B cell (primary cell): ENCODE results near the gene MAVS. TPM values are rescaled to one million over a fixed set of nuclear protein-coding genes. Genes with fewer than 3 reads are reported as not detected.

Experiments
- ATAC-seq: fragments of 200-7000 bp; cut with Tn5 transposase; one replicate; pipeline ENCODE4 v1.10.0; 2021; ENCODE audit warnings: low read depth, mild to moderate bottlenecking, moderate number of reproducible peaks, moderate library complexity
- CTCF ChIA-PET: fragments of 350-600 bp; sonication (Branson Sonifier 250); formaldehyde crosslinking; loops from one replicate; lab custom pipeline; 2021; ENCODE audit warnings: antibody characterized with exemption, inconsistent platforms; lab: Charles Lee
- POLR2A ChIA-PET: fragments of 350-600 bp; sonication (Branson Sonifier 250); formaldehyde crosslinking; loops from one replicate; lab custom pipeline; 2021; ENCODE audit warnings: antibody characterized with exemption; lab: Charles Lee
- DNase-seq: peaks from one replicate; pipeline ENCODE4 v3.0.0; 2013
- H2AFZ ChIP-seq: 2 replicates; pipeline ENCODE4 v1.6.1; 2012; ENCODE audit warnings: mild to moderate bottlenecking, low read depth, low read length; ENCODE audit not compliant: insufficient read depth, poor library complexity, severe bottlenecking
- H3K27ac ChIP-seq, 2 donors: 1 replicate in 1 of 2; 2 replicates in 1 of 2; pipeline ENCODE4 v1.5.1; 2012 to 2013; ENCODE audit warnings: low read length in 2 of 2, mild to moderate bottlenecking in 2 of 2, moderate library complexity in 1 of 2
- H3K27me3 ChIP-seq, 4 experiments: fragments of 200-600 bp in 1 of 4; sonication (generic) in 1 of 4; replicated peaks in 1 of 4; 1 replicate in 2 of 4; 2 replicates in 2 of 4; pipeline versions ENCODE4 v1.6.1 to v1.7.0; 2013 to 2016; ENCODE audit warnings: low read length in 3 of 4, mild to moderate bottlenecking in 2 of 4, mixed read lengths in 1 of 4, moderate library complexity in 1 of 4; ENCODE audit not compliant: insufficient read depth in 4 of 4, control insufficient read depth in 3 of 4; ENCODE audit errors: control extremely low read depth in 1 of 4
- H3K36me3 ChIP-seq, 2 experiments: replicated peaks in 1 of 2; 1 replicate in 1 of 2; 2 replicates in 1 of 2; pipeline versions ENCODE4 v1.6.1 to v1.7.1; 2013; ENCODE audit warnings: low read length in 1 of 2; ENCODE audit not compliant: insufficient read depth in 2 of 2, control insufficient read depth in 1 of 2; ENCODE audit errors: control extremely low read depth in 1 of 2, extremely low read depth in 1 of 2
- H3K4me1 ChIP-seq, 2 donors: fragments of 200-600 bp in 1 of 2; sonication (generic) in 1 of 2; 1 replicate in 1 of 2; 2 replicates in 1 of 2; pipeline versions ENCODE4 v1.5.1 to v1.6.1; 2013 to 2017; ENCODE audit warnings: low read length in 2 of 2; ENCODE audit not compliant: control insufficient read depth in 2 of 2, insufficient read depth in 2 of 2
- H3K4me2 ChIP-seq: replicated peaks from 2 replicates; pipeline ENCODE3; 2012; ENCODE audit warnings: mild to moderate bottlenecking, low read depth, low read length; ENCODE audit not compliant: poor library complexity, severe bottlenecking
- H3K4me3 ChIP-seq, 5 experiments: fragments of 200-600 bp in 1 of 5; sonication (generic) in 1 of 5; 1 replicate in 3 of 5; 2 replicates in 2 of 5; pipeline versions ENCODE4 v1.5.1 to v1.7.0; 2011 to 2016; ENCODE audit warnings: low read length in 4 of 5, mild to moderate bottlenecking in 4 of 5, low read depth in 2 of 5, control low read depth in 1 of 5, moderate library complexity in 1 of 5; ENCODE audit not compliant: insufficient read depth in 1 of 5; ENCODE audit errors: control extremely low read depth in 1 of 5, extremely low read depth in 1 of 5
- H3K79me2 ChIP-seq: fragments of 200-600 bp; sonication (generic); one replicate; pipeline ENCODE4 v1.6.0; 2016; ENCODE audit warnings: low read length; ENCODE audit not compliant: control insufficient read depth, insufficient read depth
- H3K9ac ChIP-seq: fragments of 200-600 bp; sonication (generic); 2 replicates; pipeline ENCODE4 v1.6.1; 2017; ENCODE audit warnings: mild to moderate bottlenecking, low read length, moderate library complexity
- H3K9me3 ChIP-seq, 3 donors: one replicate each; pipeline versions ENCODE4 v1.6.1 to v1.7.1; 2013; ENCODE audit warnings: low read length in 2 of 3; ENCODE audit not compliant: control insufficient read depth in 2 of 3, insufficient read depth in 1 of 3; ENCODE audit errors: control extremely low read depth in 1 of 3
- H4K20me1 ChIP-seq: 2 replicates; pipeline ENCODE4 v1.6.0; 2012; ENCODE audit warnings: mild to moderate bottlenecking, low read length; ENCODE audit not compliant: insufficient read depth, control insufficient read depth, poor library complexity, severe bottlenecking
- H3K27ac Mint-ChIP-seq: one replicate; pipeline ENCODE4 v1.8.0; 2021; ENCODE audit warnings: mixed read lengths
- H3K27me3 Mint-ChIP-seq: one replicate; pipeline ENCODE4 v1.8.0; 2021; ENCODE audit warnings: mixed read lengths
- H3K4me1 Mint-ChIP-seq: one replicate; pipeline ENCODE4 v1.8.0; 2021; ENCODE audit warnings: mixed read lengths
- H3K4me3 Mint-ChIP-seq: one replicate; pipeline ENCODE4 v1.8.0; 2021; ENCODE audit warnings: mixed read lengths
- H3K9me3 Mint-ChIP-seq: one replicate; pipeline ENCODE4 v1.8.0; 2022; ENCODE audit warnings: mixed read lengths; ENCODE audit not compliant: insufficient read depth
- EZH2 ChIP-seq: IDR thresholded peaks from 2 replicates; pipeline ENCODE4 v1.6.1; 2012; ENCODE audit warnings: borderline replicate concordance, low read depth, mild to moderate bottlenecking, moderate library complexity, low read length; ENCODE audit not compliant: insufficient read depth, poor library complexity, severe bottlenecking
- WGBS: methylation state at CpG from one replicate; pipeline ENCODE4 v1.1.5; 2013; ENCODE audit warnings: missing lambda C conversion rate; ENCODE audit not compliant: insufficient coverage; 5-methylcytosine and 5-hydroxymethylcytosine counted together
- intact Hi-C: fragments of 100-400 bp; cut with micrococcal nuclease; formaldehyde crosslinking; loops from one replicate; pipeline ENCODE4 v1.10.0; 2022
- polyA plus RNA-seq: library from polyadenylated mRNA; depleted of rRNA; stranded (reverse); fragments of >200 nt; gene quantifications from 2 replicates; pipeline ENCODE4 v1.2.3, GENCODE V29; 2012
- total RNA-seq, 2 donors: library from RNA; stranded (reverse); fragments of 120-200 nt in 1 of 2; gene quantifications; 1 replicate in 1 of 2; 2 replicates in 1 of 2; pipeline versions ENCODE4 v1.2.3 to v1.2.4, GENCODE V29; 2013 to 2022
- TF ChIP-seq, protein P1 (sequence below): fragments of 200-600 bp; IDR thresholded peaks from one replicate; pipeline ENCODE4 v1.8.0; 2022; ENCODE audit warnings: antibody characterized with exemption, mild to moderate bottlenecking

Gene MAVS
- total and polyA plus RNA-seq, 2 donors (not counting 1 experiment from before 2014, with no cell fraction given) = 17.2 to 52.2 TPM

DNA sequence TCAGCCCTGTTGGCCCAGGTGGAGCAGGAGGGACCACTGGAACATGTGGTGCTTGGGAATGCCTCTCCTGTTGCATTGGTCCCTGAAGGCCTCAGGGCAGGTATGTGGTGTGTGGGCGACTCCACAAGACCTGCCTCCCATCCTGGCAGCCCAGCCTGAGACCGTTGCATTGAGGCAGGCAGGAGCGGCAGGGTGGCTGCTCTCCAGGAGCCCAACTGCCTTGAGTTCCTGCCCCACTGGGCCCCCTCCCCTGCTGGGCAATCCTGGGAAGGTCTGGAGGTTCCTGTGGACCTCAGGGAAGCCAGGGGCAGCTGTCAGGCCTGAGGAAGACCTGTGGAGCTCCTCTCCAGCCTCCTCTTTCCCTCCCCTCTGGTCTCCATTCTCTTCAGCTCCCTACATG is 19.8 kb downstream of the MAVS start:
- Mint-ChIP-seq H3K9me3 (no peaks in the 10 kb centered on the region), H3K4me3 (no peak overlapping the region), H3K27me3 (no peaks in the 10 kb centered on the region), H3K4me1 (peaks cover 5% of the 10 kb centered on the region), H3K27ac (no peak overlapping the region)
- H2AFZ ChIP-seq = no peak overlapping the region
- peaks cover 0 to 3% (median 0%) of the 10 kb centered on the region in 3 donors for H3K9me3 ChIP-seq
- no peaks in the 10 kb centered on the region for H3K27me3 ChIP-seq
- H3K27ac ChIP-seq = no peak overlapping the region
- 96% methylated on average over 3 of the region's 3 CpGs for WGBS
- H3K79me2 ChIP-seq = peaks cover 2% of the 10 kb centered on the region
- no peak overlapping the region for H3K4me3 ChIP-seq
- no peak for TF ChIP-seq EZH2
- TF ChIP-seq, protein P1, sequence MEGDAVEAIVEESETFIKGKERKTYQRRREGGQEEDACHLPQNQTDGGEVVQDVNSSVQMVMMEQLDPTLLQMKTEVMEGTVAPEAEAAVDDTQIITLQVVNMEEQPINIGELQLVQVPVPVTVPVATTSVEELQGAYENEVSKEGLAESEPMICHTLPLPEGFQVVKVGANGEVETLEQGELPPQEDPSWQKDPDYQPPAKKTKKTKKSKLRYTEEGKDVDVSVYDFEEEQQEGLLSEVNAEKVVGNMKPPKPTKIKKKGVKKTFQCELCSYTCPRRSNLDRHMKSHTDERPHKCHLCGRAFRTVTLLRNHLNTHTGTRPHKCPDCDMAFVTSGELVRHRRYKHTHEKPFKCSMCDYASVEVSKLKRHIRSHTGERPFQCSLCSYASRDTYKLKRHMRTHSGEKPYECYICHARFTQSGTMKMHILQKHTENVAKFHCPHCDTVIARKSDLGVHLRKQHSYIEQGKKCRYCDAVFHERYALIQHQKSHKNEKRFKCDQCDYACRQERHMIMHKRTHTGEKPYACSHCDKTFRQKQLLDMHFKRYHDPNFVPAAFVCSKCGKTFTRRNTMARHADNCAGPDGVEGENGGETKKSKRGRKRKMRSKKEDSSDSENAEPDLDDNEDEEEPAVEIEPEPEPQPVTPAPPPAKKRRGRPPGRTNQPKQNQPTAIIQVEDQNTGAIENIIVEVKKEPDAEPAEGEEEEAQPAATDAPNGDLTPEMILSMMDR = no peak
- H3K36me3 ChIP-seq = peaks cover 11 to 65% of the 10 kb centered on the region in 2 experiments
- no peak overlapping the region for H3K4me2 ChIP-seq
- intact Hi-C loops = no loop called here
- no peaks in the 10 kb centered on the region for H3K4me1 ChIP-seq
- no peak overlapping the region for H3K9ac ChIP-seq
- no peak for DNase-seq
- ATAC-seq = no peak
- ChIA-PET POLR2A (no interaction called here), CTCF (interaction anchor here (1.9 kb wide), 1 partner anchor 11 kb away, joined by 7 read pairs; no protein-coding TSS in a partner anchor)
- peaks cover 4% of the 10 kb centered on the region for H4K20me1 ChIP-seq

DNA sequence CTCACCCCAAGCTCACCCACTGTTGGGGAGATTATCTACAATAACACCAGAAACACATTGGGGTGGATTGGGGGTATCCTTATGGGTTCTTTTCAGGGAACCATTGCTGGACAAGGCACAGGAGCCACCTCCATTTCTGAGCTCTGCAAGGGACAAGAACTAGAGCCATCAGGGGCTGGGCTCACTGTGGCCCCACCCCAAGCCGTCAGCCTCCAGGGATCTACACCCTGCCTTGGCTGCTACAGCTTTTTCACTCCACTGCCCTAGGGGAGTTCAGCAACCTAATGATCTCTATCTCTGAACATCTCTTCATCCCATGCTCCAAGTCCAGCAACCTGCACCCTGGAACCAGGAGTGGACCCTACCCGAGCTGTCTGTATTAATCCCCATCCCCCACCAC is 21.2 kb downstream of the MAVS start:
- Histone ChIP-seq H3K9me3 (no peaks in the 10 kb centered on the region), H3K4me3 (no peak overlapping the region), H4K20me1 (peaks cover 5% of the 10 kb centered on the region), H3K36me3 (peaks cover 11 to 60% of the 10 kb centered on the region in 2 experiments), H3K27me3 (no peaks in the 10 kb centered on the region), H3K4me2 (no peak overlapping the region), H3K27ac (no peak overlapping the region), H3K79me2 (peaks cover 7% of the 10 kb centered on the region), H2AFZ (no peak overlapping the region), H3K9ac (no peak overlapping the region), H3K4me1 (no peaks in the 10 kb centered on the region)
- intact Hi-C loops = no loop called here
- no peak overlapping the region for H3K27ac Mint-ChIP-seq
- H3K27me3 Mint-ChIP-seq = no peaks in the 10 kb centered on the region
- ATAC-seq (no peak), DNase-seq (no peak)
- no peak overlapping the region for H3K4me3 Mint-ChIP-seq
- CTCF ChIA-PET = interaction anchor here (0.7 to 1.9 kb wide), 2 partner anchors 13 to 26 kb away, joined by 3 to 7 read pairs; no protein-coding TSS in a partner anchor
- H3K4me1 Mint-ChIP-seq = peaks cover 8% of the 10 kb centered on the region
- no peaks in the 10 kb centered on the region for H3K9me3 Mint-ChIP-seq
- WGBS = 86% methylated on average over 2 of the region's 2 CpGs
- POLR2A ChIA-PET = no interaction called here
- no peak for TF ChIP-seq EZH2
